Left renal pelvis (tissue), 4 donors: ENCODE data around the gene EPHA10. TPM values are rescaled to one million over a fixed set of nuclear protein-coding genes. Genes with fewer than 3 reads are reported as not detected.

ENCODE experiments used
- DNase-seq, 4 donors: peaks; one replicate each; pipeline ENCODE4 v3.0.0-alpha.2; 2013; ENCODE audit warnings: low read depth in 4 of 4, low spot score in 3 of 4
- polyA plus RNA-seq, 4 donors: library from polyadenylated mRNA; unstranded; fragments of 120-200 nt; gene quantifications; one replicate each; pipeline ENCODE4 v1.2.1, GENCODE V29; 2013; ENCODE audit not compliant: insufficient read length in 4 of 4

EPHA10 gene
- polyA plus RNA-seq, 4 donors, result 0.09 to 0.40 (median 0.24) TPM

DNA sequence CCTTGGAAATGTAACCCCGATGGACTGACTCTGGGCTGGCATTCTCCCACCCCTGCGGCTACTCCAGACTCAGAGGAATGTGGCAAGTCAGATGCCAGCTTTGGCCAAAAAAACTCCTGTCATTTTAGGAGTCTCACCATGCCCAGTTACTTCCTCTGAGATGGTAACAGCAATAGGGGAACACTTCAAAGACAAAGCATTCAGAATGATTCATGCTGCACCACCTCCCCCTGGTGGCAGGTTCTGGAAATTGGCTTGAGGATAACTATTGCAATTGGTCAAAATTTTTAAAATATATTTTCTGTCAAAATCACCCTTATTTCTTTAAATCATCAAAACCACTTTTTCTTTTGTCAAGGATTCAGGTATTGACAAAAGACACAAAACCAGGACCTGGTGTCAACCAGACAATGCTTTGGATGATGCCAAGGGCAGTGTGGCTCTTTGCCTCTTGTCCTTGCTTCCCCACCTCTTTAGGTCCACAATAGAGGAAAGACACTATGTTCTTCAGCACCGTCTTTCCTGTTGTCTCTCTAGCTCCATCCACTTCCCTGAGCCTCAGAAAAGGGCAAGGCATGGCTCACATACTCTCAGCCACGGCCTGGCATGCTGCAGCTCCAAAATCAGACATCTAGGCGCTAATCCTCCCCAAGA lies 82.5 kb downstream of the EPHA10 start:
- DNase-seq, result no peak

GRCh38 chr1:37680933-37681332 lies 84.0 kb downstream of the EPHA10 start:
- DNase-seq, result no peak

- no peak for DNase-seq
These were observed 87.1 kb downstream of the EPHA10 start for GRCh38 chr1:37677808-37678207.

- DNase-seq, result no peak
These were observed 87.8 kb downstream of the EPHA10 start for GRCh38 chr1:37677143-37677439.

- peak in 3 of 4 donors; percentile 36 to 65 (median 64) for DNase-seq
These were observed 88.4 kb downstream of the EPHA10 start for GRCh38 chr1:37676281-37677142.

DNA sequence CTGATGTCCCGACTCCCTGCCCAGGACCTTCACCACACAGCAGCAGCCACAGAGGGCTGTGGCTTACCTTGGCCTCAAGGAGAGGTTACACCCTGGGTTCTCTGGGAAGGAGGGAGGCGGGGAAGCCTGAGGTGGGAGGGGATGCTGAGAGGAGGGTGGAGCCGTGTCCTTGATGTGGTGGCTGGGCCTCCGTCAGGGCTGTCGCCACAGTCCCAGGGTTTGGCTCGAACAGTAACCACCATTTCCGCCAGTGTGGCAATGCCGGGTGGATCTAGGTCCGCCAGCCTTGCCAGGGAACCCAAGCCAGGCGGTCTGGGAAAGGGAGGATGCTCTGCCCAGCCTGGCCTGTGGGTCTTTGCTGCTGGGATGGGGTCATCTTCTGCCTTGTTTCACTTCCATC lies 91.0 kb downstream of the EPHA10 start:
- DNase-seq, result no peak

DNA sequence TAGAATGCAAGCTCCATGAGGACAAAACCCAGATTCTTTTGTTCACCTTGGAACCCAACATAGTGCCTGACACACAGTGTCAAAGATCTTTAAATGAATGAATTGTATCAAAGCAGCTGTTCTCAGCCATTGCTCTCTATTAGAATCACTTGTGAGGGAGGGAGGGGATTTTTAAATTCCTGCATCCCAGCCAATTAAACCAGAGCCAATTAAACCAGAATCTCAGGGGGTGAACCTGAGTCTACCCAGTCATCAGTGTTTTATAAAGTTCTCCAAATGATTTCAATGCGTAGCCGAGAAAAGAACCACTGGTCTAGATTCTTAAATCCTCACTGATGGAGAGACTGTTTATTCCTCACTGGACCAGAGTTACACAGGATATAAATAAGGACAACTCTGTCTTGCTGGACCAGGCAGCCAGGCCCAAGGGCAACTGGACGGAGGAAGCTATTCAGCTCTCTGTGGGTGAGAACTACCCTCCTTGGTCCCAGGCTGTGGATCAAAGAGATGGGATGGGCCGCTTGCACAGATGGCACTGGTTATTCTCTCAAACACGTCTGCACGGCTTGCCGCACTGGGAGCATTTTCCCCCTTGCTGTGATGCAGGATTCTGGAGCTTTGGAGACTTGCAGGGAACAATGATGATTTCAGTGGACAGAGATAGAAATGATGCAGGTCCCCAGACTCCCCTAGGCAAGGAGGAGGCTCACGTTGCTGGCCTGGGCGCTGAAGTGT lies 92.6 kb downstream of the EPHA10 start:
- no peak for DNase-seq

DNA sequence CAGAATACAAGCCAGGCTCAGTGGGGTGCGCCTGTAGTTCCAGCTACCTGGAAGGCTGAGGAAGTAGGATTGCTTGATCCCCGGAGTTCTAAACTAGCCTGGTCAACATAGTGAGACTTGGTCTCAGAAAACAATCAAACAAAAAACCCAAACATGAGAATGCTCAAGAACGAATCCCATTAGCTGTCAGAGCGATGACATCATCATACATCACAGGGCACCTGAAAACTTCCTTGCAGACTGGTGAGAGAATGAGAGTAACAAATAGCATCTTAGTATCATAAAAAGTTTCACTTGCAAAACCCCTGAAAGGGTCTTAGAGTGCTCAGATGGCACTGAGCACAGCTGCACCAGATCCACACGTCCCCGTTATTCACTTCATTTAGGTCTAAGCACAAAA lies 93.7 kb downstream of the EPHA10 start:
- DNase-seq, result no peak

DNA sequence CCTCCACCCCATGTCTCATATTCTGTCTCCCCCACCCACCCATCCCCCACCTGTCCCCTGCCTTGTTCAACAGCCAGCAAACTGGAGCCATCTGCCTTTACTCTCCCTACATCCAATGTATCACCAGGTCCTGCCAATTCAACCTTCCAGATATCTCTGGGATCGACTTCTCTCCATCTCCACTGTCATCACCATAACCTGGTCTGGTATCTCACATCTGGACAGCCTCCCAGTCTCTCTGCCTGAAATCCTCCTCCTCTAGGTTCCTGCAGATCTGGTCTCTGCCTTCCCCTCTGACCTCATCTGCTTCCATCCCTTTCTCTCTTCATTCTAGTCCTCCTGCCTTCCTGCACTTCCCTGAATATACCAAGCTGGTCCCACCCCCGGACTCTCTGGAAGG lies 94.8 kb downstream of the EPHA10 start:
- no peak for DNase-seq

DNA sequence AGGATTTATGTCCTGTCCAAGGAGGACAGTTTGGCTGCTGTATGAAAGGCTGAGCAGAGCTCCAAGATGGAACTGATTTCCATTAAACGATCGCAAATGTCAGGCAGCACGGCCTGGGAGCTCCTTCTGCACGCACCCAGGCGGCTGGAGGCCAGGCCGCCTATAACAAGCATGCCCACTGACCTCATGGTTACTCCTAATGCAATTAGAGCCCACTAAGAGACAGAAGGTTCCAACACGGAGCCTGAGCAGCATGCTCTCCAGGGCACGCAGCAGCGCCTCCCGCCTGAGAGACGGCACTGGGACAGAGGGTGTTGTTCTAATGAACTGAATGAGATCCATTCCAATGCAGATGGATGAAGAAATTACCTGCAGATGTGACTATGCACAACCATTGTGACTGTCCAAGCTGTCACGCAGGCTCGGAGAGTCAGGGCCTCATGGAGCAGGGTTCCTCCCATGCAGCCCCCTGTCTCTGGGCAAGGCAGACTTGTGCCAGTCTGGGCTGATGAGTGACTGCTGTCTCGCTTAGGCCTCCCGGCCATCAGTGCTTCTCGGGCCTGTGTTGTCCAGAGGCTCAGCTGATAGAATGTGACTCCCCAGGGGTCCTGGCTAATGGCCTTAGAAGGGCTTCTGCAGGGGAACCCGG lies 97.8 kb downstream of the EPHA10 start:
- DNase-seq, result no peak

- DNase-seq, result no peak
These were observed 98.6 kb downstream of the EPHA10 start for GRCh38 chr1:37666241-37666867.

Other genes starting within 250 kb of the EPHA10 start
- 10 to 100 TPM; 12.2 to 14.8 (median 14.3) TPM for gene SNIP1, start 210.8 kb downstream of the EPHA10 start, polyA plus RNA-seq
- 10 to 100 TPM; 18.0 to 72.4 (median 57.8) TPM for gene DNALI1, start 208.2 kb downstream of the EPHA10 start, polyA plus RNA-seq
- 10 to 100 TPM; 55.5 to 85.3 (median 68.5) TPM for gene GNL2, start 169.2 kb downstream of the EPHA10 start, polyA plus RNA-seq
- gene RSPO1, start 130.2 kb downstream of the EPHA10 start, polyA plus RNA-seq, result 10 to 100 TPM in 1 of 4 donors, 1 to 10 TPM in 3; 6.0 to 28.9 (median 7.0) TPM
- gene CDCA8, start 72.6 kb downstream of the EPHA10 start, polyA plus RNA-seq, result 10 to 100 TPM; 14.9 to 17.0 (median 16.4) TPM
- gene MANEAL, start 28.7 kb upstream of the EPHA10 start, polyA plus RNA-seq, result 1 to 10 TPM; 3.6 to 4.7 (median 4.3) TPM
- gene C1orf122, start 42.7 kb upstream of the EPHA10 start, polyA plus RNA-seq, result 10 to 100 TPM; 20.9 to 35.2 (median 23.9) TPM
- 10 to 100 TPM; 12.1 to 14.3 (median 12.6) TPM for gene YRDC, start 43.1 kb upstream of the EPHA10 start, polyA plus RNA-seq
- gene MTF1, start 94.5 kb upstream of the EPHA10 start, polyA plus RNA-seq, result 10 to 100 TPM in 2 of 4 donors, 1 to 10 TPM in 2; 7.7 to 10.9 (median 9.3) TPM
- 10 to 100 TPM; 17.9 to 24.7 (median 20.5) TPM for gene INPP5B, start 181.9 kb upstream of the EPHA10 start, polyA plus RNA-seq
- gene SF3A3, start 224.9 kb upstream of the EPHA10 start, polyA plus RNA-seq, result 100 to 1,000 TPM in 3 of 4 donors, 10 to 100 TPM in 1; 91.7 to 115 (median 106) TPM
- 10 to 100 TPM; 18.0 to 39.2 (median 23.4) TPM for gene FHL3, start 240.4 kb upstream of the EPHA10 start, polyA plus RNA-seq
- gene UTP11, start 247.6 kb upstream of the EPHA10 start, polyA plus RNA-seq, result 10 to 100 TPM; 41.5 to 52.3 (median 44.3) TPM